NCI-H1092 (cell line): ENCODE data around the gene PCBP3.
A peak's percentile ranks its signal among the peaks of the same experiment; 100 is the strongest.
"Not testable (repeated sequence)": the region's sequence is repeated elsewhere in the genome, so short reads cannot be mapped to it uniquely, and the experiment has no call there.

ENCODE experiments used
- DNase-seq: peaks from one replicate; lab custom pipeline; 2025; lab: John Stamatoyannopoulos, UW

Gene PCBP3

DNA sequence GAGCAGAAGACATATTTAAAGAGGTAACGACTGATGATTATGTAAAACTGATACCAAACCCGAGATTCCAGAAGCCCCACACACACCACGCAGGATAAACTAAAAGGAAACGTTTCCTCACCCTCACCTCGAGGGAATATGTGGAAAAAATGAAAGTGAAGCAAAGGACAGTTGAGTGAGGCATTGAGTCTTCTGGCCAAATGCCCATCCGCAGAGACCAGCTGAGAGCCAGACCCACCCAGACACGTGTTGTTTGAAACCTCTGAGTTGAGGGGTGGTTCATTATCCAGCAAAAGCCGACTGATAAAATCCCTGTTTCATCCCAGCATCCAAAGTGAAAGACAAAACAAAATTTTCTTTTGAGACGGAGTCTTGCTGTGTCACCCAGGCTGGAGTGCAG is 29.6 kb upstream of the PCBP3 start:
- no peak for DNase-seq

DNA sequence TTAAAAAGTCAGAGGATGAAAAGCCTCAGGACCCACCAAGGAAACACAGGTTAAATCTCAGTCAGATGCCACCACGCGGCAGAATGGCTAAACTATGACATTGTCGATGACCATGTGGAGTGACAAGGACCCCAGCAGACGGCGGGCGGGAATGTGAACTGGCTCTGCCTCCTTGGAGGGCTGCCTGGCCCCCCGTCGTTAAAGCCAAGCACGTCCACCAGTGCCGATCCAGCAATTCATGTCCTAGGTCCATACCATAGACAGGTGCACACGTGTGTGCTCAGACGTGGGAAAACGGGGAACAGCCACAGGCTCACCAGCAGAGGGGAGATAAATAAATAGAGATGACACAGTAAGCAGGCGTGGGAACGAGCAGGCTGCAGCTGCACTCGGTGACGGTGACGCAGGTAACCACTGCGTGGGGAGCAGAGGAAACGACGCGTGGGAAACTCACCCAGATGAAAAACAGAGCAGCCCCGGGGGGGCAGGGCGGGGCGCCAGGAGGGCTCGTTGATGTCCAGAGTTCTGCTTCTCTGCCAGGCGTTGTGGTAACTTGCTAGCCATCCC is 28.3 kb upstream of the PCBP3 start:
- peak; percentile 32 for DNase-seq

DNA sequence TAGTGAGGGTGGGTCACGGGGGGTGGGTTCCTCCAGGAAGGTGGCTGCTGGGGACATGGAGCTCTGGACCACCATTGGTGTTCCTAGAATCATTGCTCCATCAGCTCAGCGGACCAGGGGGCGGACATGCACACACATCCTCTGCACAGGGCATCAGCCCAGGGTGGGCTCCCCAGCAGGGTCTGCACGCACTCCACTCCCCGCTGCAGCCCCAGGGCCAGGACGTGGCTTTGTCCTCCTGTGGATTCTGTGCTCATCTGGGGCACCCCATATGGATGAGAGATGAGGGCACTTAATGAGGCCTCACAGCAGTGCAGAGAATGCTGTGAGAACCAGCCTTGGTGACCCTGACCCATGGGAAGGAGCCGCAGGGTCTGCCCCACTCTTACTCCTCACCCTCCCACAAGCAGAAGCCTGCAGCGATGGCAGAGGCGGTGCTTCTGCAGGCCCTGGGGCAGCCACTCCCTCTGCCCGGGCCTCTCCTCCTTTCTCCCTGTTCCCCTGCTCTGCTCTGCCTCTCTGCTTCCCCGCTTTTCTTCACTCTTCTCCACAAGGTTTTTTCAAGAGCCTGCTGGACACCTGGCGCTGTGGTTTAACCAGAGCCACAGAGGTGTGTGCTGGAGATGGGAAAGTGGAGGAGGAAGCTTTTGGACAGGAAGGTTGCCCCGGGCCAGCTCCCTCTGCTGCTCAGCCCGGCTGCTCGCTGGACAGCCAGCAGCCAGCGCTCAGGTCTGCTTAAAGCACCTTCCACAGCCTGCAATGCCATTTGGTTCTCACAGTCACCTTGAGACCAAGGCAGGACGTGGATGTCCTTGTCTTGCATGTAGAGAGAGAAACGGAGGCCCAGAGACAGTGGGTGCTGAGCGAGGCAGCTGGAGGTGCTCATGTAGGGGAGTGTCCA is 26.3 kb upstream of the PCBP3 start:
- DNase-seq, result no peak

DNA sequence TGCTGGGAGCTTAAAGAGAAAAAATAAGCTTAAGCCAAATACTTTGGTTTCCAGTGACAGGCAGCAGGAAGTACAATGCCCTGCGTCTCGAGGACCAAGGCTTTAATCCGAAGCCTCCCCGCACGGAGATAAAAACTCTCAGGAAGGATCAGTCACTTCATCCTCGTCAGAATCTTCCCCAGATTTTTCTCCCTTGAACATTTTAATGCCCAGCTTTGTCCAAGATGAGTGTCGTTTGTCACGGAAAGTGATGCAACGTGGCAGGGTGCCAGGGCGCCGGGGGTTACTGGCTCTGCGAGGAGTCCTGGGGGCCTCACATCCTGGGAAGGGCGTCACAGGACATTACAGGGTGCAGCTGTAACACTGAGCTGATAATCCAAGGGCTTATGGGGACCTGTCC is 25.2 kb upstream of the PCBP3 start:
- DNase-seq, result no peak

DNA sequence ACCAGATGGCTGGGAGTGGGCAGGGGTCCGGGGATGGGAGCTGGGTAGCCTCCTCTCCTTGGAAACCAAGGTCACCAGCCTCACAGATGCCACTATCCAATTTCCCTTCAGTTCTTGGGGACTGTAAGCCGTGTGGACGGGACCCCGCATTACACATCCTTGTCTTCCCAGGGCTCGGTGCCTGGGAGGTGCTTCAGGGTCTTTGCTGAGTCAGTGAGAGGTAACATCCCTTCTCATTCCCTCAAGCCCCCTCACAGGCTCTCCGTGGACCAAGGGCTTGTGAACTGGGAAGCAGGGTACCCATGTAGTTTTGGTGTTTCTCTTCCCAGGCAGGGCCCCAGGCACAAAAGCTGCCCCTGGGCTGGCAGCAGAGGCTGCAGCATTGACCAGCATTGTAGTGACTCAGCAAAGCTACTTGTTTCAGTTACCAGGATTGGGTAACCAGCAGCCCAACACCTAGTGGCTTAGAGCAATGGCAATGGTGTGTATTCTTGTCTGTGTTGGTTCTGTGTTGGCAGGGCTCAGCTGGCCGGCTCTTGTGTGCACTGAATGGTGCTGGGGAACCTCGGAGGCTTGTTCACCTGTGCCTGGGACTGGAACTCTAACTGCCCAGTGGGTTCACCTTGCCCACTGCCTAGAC is 24.6 kb upstream of the PCBP3 start:
- no peak for DNase-seq

DNA sequence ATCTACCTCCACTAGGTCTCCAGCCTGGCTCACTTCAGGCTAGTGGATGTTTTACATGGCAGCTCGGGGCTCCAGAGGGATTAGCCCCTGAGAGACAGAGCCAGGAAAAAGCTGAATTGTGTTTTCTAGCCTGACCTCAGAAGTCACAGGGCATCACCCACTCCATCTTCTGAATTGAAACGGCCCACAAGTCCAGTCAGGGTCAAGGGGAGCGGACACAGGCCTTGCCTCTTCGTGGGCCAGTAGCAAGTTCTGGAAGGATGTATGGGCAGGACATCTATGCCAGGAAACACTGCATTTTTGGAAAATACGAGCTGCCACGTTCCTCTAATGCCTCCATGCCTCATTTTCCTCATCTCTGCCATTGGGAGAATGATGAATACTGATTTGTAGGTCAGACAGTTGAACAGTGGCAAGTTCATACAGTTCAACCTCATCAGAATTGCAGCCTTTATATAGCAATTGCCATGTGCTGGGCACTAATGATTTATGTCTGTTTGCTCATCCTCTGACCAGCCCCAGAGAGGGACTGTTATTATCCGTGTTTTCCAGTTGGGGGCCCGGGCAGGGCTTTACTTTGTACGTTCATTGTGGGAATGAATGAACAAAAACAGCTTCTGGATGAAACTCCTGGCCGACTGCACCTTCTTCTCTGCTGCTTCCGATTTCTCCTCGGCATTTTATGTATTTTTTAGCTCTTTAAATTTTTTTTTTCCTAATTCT is 23.2 kb upstream of the PCBP3 start:
- no peak for DNase-seq

DNA sequence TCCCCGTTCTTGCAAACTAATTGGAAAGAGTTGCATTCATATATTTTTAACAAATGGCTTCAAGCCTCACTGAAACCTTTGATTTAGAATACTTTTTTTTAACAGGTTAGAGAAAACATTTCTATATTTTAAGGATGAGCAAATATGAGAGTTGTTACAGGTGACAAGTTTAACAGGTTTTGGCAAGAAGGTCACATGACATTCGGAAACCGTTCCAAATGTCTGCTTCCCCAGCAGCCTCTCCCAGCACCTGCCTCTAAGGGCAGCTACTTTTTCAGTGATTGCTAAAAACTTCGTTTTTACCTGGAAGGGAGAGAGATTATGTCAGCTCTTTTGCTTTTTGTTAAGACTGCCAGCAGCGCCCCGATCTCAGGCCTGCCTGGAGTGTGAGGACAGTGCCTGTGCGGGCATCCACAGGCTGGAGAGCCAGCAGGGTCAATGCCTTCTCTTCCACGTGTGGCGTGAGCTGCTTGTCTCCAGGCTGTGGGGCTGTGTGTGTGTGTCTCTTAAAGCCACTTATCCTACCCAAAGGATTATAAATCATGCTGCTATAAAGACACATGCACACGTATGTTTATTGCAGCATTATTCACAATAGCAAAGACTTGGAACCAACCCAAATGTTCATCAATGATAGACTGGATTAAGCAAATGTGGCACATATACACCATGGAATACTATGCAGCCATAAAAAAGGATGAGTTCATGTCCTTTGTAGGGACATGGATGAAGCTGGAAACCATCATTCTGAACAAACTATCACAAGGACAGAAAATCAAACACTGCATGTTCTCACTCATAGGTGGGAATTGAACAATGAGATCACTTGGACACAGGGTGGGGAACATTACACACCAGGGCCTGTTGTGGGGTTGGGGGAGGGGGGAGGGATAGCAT is 21.8 kb upstream of the PCBP3 start:
- DNase-seq, result not testable (repeated sequence)

DNA sequence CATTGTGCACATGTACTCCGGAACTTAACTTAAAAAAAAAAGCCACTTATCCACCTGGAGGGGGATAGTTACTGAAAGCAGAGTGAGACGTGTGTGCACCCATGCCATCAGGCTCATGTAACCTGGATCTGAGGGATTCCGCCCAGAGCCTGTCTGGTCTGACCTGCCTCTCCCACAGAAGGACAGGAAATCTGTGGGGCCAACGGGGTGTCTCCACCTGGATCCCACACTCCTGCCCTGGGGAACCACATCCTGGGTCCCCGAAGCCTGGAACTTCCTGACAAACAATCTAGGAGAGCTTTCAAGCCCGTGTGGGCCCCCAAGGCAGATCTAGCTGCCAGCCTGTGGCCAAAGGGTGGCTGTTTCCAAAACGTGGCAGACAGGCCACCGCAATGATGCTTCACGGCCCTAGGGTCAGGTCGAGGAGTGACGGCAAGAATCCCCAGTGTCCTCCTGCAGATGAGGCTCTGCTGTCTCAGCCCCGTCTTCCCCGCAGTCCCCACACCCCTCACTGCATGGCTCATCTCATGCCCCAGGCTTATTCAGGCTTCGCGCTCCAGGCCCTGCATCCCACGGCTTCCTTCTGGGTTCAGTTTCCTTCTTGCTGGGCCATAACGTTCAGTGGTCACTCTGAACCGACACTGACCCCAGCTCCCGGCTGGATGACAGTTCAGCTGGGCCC is 21.0 kb upstream of the PCBP3 start:
- DNase-seq, result no peak

DNA sequence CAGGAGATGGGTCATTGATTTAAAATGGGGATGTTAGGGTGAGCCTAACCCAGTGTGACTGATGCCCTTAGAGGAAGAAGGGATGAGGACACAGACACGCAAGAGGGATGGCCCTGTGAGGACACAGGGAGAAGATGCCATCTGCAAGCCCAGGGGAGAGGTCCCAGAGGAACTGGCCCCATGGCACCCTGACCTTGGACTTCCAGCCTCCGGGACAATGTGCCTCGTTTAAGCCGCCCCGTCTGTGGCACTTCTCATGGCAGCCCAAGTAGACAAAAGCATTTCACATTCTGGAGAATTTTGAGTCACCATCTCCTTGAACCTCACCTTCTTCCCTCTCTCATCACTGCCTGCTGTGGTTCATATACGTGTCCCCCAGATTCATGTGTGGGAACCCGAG is 20.1 kb upstream of the PCBP3 start:
- no peak for DNase-seq

DNA sequence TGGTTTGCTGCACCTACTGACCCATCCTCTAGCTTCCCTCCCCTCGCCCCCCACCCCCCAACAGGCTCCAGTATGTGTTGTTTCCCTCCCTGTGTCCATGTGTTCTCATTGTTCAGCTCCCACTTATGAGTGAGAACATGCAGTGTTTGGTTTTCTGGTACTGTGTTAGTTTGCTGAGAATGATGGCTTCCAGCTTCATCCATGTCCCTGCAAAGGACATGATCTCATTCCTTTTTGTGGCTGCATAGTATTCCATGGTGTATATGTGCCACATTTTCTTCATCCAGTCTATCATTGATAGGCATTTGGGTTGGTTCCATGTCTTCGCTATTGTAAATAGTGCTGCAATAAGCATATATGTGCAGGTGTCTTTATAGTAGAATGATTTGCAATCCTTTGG is 17.4 kb upstream of the PCBP3 start:
- not testable (repeated sequence) for DNase-seq

DNA sequence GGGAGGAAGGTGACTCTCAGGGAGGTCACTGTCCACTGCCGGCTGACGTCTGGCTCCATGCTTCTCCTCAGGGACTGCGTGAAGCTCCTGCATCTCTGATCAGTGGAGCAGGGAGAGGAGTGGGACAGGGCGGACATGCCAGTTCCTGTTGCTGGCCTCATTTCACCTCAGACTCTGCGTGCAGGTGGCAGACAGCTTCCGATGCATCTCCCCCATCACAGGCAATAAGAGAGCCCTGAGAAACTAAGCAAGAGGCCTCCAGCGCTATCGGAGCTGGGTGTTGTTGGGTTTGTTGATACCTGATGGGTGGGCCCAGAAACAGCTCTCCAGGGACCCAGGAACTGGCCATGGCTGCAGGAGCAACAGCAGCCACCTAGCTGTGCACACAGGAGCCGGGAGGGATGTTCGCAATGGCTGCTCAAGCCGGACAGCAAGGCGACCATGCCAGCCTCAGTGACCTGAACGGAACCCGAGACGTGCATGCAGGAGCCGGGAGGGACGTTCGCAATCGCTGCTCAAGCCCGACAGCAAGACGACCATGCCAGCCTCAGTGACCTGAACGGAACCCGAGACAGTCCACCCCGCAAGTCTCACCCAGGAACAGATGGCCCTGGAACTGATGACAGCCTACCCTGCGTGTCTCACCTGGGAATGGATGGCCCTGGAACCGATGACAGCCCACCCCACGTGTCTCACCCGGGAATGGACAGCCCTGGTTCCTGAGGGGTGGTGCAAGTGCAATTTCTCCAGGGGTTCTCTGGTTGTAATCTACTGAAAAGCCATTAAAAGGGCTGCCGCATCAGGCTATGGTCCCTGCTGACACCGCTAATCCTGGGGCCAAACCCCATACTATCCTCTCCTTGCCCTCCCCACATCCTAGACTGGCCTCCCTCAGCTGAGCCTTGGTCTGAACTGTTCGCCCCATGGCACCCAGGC is 14.2 kb upstream of the PCBP3 start:
- no peak for DNase-seq

DNA sequence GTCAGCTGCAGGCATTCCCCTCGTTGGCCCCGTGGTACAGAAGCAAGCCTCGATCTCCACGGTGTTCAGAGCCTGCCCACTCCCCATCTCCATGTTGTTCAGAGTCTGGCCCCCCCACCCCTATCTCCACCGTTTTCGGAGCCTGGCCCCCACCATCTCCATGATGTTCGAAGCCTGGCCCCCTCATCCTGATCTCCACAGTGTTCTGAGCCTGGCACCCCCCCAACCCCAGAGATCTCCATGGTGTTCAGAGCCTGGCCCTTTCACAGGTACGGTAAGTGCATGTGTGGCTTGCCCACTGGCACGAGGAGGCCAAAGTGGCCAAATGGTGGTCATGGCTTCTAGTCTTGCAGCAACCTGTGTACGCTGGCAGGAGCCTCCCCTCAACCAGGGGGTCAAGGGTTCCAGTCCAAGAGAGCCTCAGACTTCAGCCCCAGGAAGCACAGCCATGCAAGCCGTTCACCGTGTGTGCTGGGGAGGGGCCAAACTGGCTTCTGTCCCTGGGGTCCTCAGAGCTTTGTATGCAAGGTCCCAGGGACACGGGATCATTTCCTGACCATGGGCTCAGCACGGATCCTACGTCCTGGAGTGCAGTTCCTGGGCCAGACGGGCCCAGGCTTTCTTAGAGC is 13.3 kb upstream of the PCBP3 start:
- DNase-seq, result no peak

DNA sequence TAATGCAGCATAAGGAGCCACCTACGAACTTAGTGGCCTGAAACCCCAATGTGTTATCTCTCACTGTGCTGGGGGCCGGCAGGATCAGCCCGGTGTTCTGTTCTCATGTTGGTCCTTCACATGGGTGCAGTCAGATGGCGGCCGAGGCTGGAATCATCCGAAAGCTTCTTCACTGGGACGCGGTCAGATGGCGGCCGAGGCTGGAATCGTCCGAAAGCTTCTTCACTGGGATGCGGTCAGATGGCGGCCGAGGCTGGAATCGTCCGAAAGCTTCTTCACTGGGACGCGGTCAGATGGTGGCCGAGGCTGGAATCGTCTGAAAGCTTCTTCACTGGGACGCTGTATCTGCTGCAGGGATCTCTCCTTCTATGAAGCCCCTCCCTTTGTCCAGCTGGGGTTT is 12.6 kb upstream of the PCBP3 start:
- DNase-seq, result no peak

DNA sequence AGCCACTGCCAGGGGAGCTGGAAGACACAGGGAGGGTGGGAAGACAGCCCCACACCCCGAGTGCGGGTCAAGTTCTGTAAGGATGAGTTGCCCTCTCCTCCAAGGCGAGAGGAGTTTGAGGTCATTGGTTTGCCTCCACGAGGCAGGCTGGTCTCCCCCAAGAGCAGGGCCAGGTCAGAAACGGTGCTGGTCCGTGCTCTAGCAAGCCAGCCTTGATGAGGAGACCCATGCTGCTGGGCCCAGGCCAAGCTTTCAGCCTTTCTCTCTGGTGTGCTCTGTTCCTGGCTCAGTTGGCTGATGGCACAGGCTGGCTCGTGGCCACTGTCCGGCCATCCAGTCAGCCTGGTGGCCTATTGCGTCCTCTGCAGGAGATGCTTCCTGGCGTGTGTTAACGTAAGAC is 12.0 kb upstream of the PCBP3 start:
- no peak for DNase-seq

DNA sequence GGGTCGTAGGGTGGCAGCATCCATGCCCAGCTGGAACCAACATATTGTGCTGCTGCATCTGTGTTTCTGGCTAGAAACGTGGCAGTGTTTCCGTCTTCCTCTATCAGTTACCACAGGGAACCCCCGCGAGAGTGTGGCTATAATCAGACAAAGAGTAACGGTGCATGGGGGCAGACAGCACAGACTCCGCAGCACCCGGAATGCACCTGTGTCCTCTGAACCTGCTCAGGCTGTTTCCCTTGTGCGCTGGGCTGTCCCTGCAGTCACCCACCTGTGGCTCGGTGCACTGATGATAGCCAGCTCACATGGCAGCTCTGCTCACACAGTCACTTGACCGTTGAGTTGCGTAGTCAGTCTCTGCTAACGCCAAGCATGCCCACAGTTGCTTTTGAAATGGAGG is 11.4 kb upstream of the PCBP3 start:
- DNase-seq, result no peak

DNA sequence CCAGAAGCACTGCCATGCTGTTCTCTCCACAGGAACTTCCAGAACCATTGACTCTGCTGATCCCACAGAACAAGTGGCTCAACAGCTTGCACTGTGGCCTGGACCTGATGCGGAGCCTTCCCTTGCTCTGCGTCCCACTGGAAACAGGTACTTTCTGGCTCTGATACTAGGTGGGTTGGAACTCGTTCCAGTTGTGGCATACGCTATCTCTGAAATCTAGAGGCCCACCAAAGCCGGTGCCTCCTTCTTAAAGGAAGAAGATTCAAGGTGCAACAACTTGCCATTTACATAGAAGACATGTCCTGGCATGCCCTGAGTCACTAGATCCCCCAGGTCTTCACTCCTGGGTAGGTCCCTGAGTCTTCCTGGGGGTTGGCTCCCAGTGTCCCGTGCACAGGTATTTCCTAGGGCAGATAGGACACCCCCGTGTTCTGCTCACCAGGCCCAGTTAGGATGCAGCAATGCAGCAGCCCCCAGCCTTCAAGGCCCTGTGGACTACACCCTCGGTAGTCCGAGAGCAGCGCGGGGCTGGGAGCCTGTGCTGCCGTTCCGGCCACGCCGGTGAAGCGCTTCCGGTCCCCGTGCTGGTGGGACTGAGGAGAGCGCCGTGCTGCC is 10.8 kb upstream of the PCBP3 start:
- DNase-seq, result no peak

DNA sequence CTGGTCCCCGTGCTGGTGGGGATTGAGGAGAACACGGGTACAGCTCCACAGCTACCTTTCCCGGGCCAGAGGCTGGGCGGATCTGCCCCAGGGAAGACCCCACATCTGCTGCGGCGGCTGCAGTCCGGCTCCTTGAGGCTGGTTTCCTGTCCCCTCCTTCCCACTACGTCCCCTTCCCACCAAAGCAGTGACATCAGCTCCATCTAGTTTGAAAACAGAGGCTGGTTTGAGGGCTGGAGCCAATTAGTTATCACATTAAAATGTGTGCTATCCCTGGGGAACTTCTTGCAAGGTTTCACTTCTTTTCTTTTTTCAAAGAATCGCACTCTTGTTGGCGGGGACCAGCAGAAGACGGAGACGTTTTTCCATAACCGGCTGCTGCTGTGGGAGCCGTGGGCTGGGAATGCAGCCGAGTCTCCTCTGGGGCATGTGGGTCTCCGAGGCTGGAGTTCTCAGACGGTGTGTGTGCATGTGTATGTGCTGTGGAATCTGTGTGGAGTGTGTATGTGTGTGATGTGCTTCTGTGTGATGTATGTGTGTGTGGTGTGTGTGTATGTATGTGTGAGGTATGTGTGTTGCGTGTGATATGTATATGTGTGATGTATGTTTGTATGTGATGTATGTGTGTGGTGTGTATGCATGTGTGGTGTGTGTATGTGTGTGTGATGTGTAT is 8.9 kb upstream of the PCBP3 start:
- no peak for DNase-seq
